Muscle layer of duodenum (tissue), 2 donors: ENCODE results near the gene OCIAD2.

Experiments used
- H3K27ac ChIP-seq: one replicate; pipeline ENCODE4 v1.7.0; 2013; ENCODE audit warnings: mild to moderate bottlenecking, low read length
- H3K27me3 ChIP-seq: one replicate; pipeline ENCODE4 v1.7.0; 2013; ENCODE audit warnings: low read depth, mild to moderate bottlenecking, control low read depth, low read length
- H3K36me3 ChIP-seq, 2 donors: one replicate each; pipeline ENCODE4 v1.7.0; 2013; ENCODE audit warnings: low read length in 2 of 2, control low read depth in 1 of 2, mild to moderate bottlenecking in 1 of 2; ENCODE audit not compliant: insufficient read depth in 2 of 2, control insufficient read depth in 1 of 2
- H3K4me1 ChIP-seq, 2 donors: one replicate each; pipeline ENCODE4 v1.7.0; 2013; ENCODE audit warnings: low read length in 2 of 2, mild to moderate bottlenecking in 2 of 2, control low read depth in 1 of 2, moderate library complexity in 1 of 2; ENCODE audit not compliant: insufficient read depth in 2 of 2, control insufficient read depth in 1 of 2
- H3K4me3 ChIP-seq, 2 donors: one replicate each; pipeline ENCODE4 v1.7.0; 2013; ENCODE audit warnings: low read length in 2 of 2, low read depth in 1 of 2, mild to moderate bottlenecking in 1 of 2
- H3K9me3 ChIP-seq, 2 donors: one replicate each; pipeline ENCODE4 v1.7.0; 2013; ENCODE audit warnings: low read length in 2 of 2, control low read depth in 1 of 2, mild to moderate bottlenecking in 1 of 2; ENCODE audit not compliant: control insufficient read depth in 1 of 2
- donor health status: healthy.

The OCIAD2 gene

GRCh38 chr4:48906206-48907173 lies at the start of gene OCIAD2:
Gene OCIAD2, minus strand, starts transcription at chr4:48906774. Its CDS starts 2,225 bp downstream, at chr4:48904549.
- no peak within 1 kb of the TSS for H3K27ac ChIP-seq
- H3K36me3 ChIP-seq: peaks cover 0 to 7% of the 10 kb centered on the region in 2 donors
- no peaks in the 10 kb centered on the region for H3K27me3 ChIP-seq
- no peaks in the 10 kb centered on the region for H3K9me3 ChIP-seq
- H3K4me1 ChIP-seq: peaks cover 0 to 9% of the 10 kb centered on the region in 2 donors
- peak within 1 kb of the TSS; percentile 63 to 86 for H3K4me3 ChIP-seq

GRCh38 chr4:48954314-48954713 lies 47.7 kb upstream of the OCIAD2 start:
- Histone ChIP-seq H3K36me3 (no peaks in the 10 kb centered on the region), H3K9me3 (no peaks in the 10 kb centered on the region), H3K27ac (no peak overlapping the region), H3K4me3 (no peak overlapping the region), H3K4me1 (no peaks in the 10 kb centered on the region), H3K27me3 (no peaks in the 10 kb centered on the region)

GRCh38 chr4:48949518-48950219 lies 43.1 kb upstream of the OCIAD2 start:
- Histone ChIP-seq H3K27ac (no peak overlapping the region), H3K4me1 (no peaks in the 10 kb centered on the region), H3K9me3 (no peaks in the 10 kb centered on the region), H3K27me3 (no peaks in the 10 kb centered on the region), H3K4me3 (no peak overlapping the region), H3K36me3 (no peaks in the 10 kb centered on the region)

- Histone ChIP-seq H3K4me1 (no peaks in the 10 kb centered on the region), H3K4me3 (no peak overlapping the region), H3K9me3 (no peaks in the 10 kb centered on the region), H3K27ac (no peak overlapping the region), H3K36me3 (no peaks in the 10 kb centered on the region), H3K27me3 (no peaks in the 10 kb centered on the region)
These were observed 42.5 kb upstream of the OCIAD2 start for GRCh38 chr4:48949086-48949485.

- H3K9me3 ChIP-seq: no peaks in the 10 kb centered on the region
- H3K4me1 ChIP-seq: no peaks in the 10 kb centered on the region
- H3K27ac ChIP-seq: no peak overlapping the region
- no peaks in the 10 kb centered on the region for H3K36me3 ChIP-seq
- H3K4me3 ChIP-seq: no peak overlapping the region
- H3K27me3 ChIP-seq: no peaks in the 10 kb centered on the region
These were observed 41.2 kb upstream of the OCIAD2 start for GRCh38 chr4:48947731-48948130.

GRCh38 chr4:48945981-48946380 lies 39.4 kb upstream of the OCIAD2 start:
- Histone ChIP-seq H3K4me3 (no peak overlapping the region), H3K9me3 (no peaks in the 10 kb centered on the region), H3K27me3 (no peaks in the 10 kb centered on the region), H3K36me3 (no peaks in the 10 kb centered on the region), H3K27ac (no peak overlapping the region), H3K4me1 (no peaks in the 10 kb centered on the region)

- no peaks in the 10 kb centered on the region for H3K4me1 ChIP-seq
- H3K27ac ChIP-seq: no peak overlapping the region
- no peak overlapping the region for H3K4me3 ChIP-seq
- no peaks in the 10 kb centered on the region for H3K27me3 ChIP-seq
- H3K36me3 ChIP-seq: no peaks in the 10 kb centered on the region
- H3K9me3 ChIP-seq: no peaks in the 10 kb centered on the region
These were observed 38.2 kb upstream of the OCIAD2 start for GRCh38 chr4:48944756-48945241.

GRCh38 chr4:48944252-48944651 lies 37.7 kb upstream of the OCIAD2 start:
- no peak overlapping the region for H3K4me3 ChIP-seq
- no peaks in the 10 kb centered on the region for H3K4me1 ChIP-seq
- H3K9me3 ChIP-seq: no peaks in the 10 kb centered on the region
- no peaks in the 10 kb centered on the region for H3K27me3 ChIP-seq
- H3K27ac ChIP-seq: no peak overlapping the region
- no peaks in the 10 kb centered on the region for H3K36me3 ChIP-seq

GRCh38 chr4:48943387-48943786 lies 36.8 kb upstream of the OCIAD2 start:
- Histone ChIP-seq H3K27me3 (no peaks in the 10 kb centered on the region), H3K9me3 (peaks cover 0 to 3% of the 10 kb centered on the region in 2 donors), H3K4me1 (no peaks in the 10 kb centered on the region), H3K27ac (no peak overlapping the region), H3K4me3 (no peak overlapping the region), H3K36me3 (no peaks in the 10 kb centered on the region)

GRCh38 chr4:48939785-48940184 lies 33.2 kb upstream of the OCIAD2 start:
- peaks cover 0 to 7% of the 10 kb centered on the region in 2 donors for H3K9me3 ChIP-seq
- no peak overlapping the region for H3K27ac ChIP-seq
- no peaks in the 10 kb centered on the region for H3K36me3 ChIP-seq
- H3K27me3 ChIP-seq: no peaks in the 10 kb centered on the region
- no peaks in the 10 kb centered on the region for H3K4me1 ChIP-seq
- H3K4me3 ChIP-seq: no peak overlapping the region

GRCh38 chr4:48938831-48939230 lies 32.3 kb upstream of the OCIAD2 start:
- H3K27ac ChIP-seq: no peak overlapping the region
- H3K36me3 ChIP-seq: no peaks in the 10 kb centered on the region
- peaks cover 0 to 7% of the 10 kb centered on the region in 2 donors for H3K9me3 ChIP-seq
- H3K4me3 ChIP-seq: no peak overlapping the region
- no peaks in the 10 kb centered on the region for H3K4me1 ChIP-seq
- H3K27me3 ChIP-seq: no peaks in the 10 kb centered on the region
